DMS53 treated with DMSO at 0.1 percent for 48 hours (cell line): ENCODE measurements around the gene TAS2R60.
"Not testable (repeated sequence)": the region's sequence is repeated elsewhere in the genome, so short reads cannot be mapped to it uniquely, and the experiment has no call there.

ENCODE experiments used
- DNase-seq: peaks from one replicate; lab custom pipeline; 2025; ENCODE audit not compliant: unreplicated experiment; lab: John Stamatoyannopoulos, UW

The TAS2R60 gene

DNA sequence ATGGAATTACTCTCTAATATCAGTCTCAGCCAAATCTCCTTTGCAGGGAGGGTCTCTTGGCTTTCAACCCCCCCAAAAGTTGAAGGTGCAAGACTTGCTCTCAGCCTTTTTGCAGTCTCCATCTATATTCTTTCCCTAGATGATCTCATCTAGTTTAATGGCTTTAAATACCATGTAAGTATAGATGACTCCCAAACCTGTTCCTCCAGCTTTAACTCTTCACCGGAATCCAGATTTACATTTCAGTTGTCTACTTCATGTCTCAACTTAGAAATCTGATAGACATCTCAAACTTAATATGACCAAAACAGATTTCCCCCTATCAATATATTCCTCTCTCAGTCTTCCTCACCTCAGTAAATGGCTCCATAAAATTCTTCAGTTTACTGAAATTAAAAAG lies 24.5 kb downstream of the TAS2R60 start:
- no peak for DNase-seq

DNA sequence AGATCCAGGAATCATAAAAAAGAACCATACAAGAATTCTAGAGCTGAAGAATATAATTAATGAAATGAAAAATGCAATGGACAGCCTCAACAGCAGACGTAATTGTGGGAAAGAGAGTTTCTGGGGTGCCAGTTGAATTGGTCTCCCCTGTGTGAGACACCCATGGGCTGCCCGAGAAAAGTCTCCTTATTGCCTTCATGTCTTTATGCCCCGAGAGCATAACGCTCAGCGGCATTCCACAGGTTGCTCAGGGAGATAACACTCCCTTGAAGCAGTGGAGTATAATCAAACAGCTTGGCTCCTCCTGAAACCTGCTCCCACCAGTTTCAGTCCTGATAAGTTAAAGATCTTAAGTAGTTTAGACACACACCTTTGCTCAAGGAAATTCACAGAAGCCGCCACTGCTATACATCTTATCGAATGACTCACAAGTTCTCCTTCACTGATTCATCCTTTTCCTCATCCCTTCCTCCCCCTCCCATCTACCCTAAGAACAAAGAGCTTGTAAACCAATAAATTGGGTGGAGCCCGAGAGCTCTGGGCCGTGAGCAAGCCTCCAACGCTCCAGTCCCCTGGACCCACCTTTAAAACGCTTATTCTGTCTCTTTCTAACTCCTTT lies 28.9 kb downstream of the TAS2R60 start:
- DNase-seq = not testable (repeated sequence)

DNA sequence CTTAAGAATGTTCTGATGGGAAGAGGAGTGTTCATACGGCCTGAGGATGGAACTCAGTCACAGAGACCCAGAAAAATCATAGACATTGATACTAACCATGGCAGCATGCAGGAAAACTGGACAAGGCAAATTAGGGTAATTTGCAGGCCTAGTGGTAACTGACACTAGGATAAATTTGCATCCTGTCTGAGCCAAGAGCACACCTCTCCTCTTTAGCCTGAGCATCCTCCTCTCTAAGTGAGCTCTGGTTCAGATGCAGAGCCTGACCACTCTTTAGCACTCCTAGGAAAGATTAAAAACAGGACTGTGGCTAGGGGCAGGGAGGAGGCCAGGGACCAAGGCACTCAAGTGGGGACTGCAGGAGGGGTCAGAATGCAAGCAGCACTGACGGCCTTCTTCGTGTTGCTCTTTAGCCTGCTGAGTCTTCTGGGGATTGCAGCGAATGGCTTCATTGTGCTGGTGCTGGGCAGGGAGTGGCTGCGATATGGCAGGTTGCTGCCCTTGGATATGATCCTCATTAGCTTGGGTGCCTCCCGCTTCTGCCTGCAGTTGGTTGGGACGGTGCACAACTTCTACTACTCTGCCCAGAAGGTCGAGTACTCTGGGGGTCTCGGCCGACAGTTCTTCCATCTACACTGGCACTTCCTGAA lies 34.4 kb downstream of the TAS2R60 start, which contains the start of gene TAS2R41:
TSS of gene TAS2R41 (plus strand) at position 373 of the 650 bp plus-strand sequence. CDS start at position 373, 0 bp downstream.
- DNase-seq = no peak

DNA sequence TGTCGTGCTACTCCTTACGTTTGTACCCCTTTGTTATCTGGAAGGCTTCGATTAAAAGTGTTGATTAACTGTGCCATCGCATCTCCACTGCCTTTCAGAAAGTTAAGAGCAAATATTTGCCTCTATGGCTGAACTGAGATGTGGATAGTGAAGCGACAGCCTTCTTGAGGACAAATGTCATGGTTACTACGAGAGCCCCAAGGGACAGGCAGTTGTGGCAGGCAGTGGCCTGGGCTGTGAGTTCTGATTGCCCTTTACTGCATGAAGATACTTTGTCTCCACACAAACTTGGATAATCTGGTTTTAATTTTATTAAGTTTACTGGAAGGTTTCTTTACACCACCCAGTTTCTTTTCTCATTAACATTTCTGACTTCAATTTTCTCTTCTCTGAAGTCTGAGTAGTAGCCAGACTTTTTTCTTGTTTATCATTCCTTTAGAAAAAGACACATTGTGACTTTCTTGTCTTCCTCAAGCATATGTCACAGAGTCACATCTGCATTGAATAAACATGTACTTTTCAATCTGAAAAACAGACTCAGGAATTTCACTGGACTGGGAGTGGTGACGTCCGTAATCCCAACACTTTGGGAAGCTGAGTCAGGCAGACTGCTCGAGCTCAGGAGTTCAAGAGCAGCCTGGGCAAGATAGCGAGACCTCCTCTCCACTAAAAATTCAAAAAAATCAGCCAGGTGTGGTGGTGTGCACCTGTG lies 36.0 kb downstream of the TAS2R60 start:
- DNase-seq = no peak

DNA sequence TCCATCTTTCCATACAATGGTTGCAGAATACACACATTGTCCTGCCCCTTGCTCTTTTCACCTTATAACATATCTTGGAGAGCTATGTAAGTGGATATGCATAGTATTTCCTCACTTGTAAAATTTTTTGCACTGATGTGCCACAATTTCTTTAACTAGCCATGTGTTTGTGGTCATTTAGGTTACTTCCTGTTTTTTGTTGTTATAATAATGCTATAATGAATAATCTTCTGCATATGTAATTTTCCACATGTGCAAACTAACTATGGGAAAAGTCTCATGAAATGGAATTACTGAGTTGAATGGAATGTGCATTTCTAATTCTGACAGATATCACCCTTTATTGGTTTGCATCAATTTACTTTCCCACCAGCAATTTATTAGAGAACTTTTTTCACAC lies 37.2 kb downstream of the TAS2R60 start:
- no peak for DNase-seq

DNA sequence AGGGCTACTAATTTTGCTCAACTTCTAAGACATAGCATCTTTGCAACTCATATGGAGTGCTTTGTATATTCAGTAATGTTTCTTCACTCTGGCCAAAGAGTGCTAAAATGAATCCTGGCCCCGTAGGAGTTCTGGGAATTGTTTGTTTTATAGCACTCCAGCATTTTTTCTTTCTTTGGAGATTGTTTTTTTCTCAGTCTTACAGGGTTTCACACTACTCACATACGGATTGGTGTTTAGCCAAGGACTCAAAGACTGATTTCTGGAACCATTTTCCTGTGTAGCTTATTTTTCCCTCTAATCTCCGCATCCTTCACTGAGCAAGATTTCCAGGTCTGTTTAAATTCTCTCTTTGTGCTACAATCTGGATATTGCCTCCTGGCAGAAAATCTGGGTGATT lies 40.9 kb downstream of the TAS2R60 start:
- no peak for DNase-seq

DNA sequence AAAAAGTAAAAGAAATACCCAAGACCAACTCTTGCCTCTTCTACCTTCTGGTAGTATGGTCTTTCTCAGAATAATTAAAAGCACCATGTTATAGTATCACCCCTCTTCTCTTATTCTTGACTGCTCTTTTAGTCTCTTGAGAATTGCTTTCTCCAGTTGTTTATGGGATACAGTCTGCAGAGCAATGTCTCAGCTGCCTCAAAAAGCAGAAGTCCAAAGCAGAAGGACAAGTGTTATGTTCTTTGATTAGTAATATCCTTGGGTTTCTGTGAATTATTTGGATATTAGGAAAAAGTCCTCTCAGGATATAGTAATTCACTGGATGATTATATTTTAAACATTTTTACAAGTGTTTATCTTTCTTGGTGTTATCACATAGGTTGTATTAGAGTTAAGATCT lies 41.8 kb downstream of the TAS2R60 start:
- DNase-seq = no peak

DNA sequence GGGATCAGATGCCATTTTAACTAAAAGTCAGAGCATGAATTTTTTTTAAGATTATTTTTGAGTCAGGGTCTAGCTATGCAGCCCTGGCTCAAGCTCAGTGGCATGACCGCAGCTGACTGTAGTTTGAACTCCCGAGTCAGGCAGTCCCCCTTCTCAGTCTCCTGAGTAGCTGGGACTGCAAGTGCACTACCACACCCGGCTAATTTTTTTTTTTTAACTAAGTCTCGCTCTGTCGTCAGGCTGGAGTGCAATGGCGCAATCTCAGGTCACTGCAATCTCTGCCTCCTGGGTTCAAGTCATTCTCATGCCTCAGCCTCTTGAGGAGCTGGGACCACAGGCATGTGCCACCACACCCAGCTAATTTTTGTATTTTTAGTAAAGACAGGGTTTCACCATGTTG lies 42.2 kb downstream of the TAS2R60 start:
- no peak for DNase-seq

DNA sequence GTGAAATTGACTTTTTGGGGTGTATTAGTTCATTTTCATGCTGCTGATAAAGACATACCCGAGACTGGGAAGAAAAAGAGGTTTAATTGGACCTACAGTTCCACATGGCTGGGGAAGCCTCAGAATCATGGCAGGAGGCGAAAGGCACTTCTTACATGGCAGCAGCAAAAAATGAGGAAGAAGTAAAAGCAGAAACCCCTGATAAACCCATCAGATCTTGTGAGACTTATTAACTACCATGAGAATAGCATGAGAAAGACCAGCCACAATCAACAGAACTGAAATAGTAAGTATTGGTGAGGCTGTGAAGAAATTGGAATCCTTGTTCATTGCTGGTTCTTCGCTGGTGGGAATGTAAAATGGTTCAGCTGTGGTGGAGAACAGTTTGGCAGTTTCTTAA lies 43.0 kb downstream of the TAS2R60 start:
- not testable (repeated sequence) for DNase-seq

DNA sequence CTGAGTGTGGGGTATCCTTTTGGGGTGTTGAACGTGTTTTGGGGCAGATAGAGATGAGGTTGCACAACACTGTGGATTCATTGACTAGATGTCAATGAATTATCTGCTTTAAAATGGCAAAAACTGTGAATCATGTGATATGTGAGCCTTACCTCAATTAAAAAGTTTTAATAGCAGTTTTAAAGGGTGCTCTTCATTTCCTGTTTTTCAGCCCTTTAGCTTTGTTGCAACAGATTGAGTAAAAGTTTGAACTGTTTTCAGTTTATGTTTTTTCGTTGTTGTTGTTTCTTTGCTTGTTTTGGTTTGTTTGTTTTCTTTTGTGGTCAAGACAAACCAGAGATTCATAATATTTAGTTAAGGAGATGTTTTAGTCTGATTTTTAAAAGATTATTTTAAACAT lies 43.8 kb downstream of the TAS2R60 start:
- DNase-seq = no peak

DNA sequence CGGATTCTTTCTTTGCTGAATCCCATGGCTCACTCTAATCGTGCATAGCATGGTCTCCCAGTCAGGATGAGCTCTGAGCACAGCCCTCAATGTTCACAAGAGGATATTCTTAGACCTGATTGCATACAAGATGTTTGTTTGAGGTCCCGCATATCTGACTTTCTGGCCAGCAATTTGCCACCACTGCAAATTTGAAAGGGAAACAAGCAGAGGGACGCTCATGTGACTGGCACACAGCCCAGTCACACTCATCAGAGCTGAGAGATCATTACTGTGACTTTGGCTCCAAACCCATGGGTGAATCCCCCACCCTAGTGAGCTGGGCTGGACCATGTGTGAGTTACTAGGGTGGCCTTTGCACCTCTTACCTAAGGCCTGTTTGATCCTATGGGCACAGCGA lies 44.3 kb downstream of the TAS2R60 start:
- no peak for DNase-seq

DNA sequence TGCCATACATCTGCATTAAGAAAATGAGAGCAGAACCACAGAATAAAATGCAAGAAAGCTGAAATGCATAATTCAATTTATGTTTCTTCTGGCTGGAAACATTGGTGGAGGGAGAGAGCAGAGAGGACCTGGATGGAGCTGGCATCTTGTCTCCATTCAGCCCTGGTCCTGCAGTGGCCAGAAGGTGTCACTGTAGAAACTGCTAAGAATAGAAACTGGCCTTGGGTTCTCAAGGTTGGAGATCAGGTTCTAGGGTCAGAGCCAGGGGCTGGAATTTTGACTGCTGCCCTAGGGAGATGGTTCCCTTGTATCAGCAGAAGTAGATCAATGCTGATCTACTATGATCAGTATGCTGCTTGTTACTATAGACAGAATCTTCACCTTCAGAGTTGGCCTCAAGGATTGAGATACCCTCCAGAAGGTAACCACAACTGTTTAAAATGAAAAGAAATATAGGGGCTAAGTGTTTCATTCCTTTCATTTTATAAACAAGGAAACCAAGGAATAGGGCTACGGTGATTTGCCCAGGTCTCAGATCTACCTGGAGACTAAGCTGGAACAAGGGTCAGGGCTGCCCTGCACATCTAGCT lies 47.6 kb downstream of the TAS2R60 start:
- peak; percentile 25 for DNase-seq

DNA sequence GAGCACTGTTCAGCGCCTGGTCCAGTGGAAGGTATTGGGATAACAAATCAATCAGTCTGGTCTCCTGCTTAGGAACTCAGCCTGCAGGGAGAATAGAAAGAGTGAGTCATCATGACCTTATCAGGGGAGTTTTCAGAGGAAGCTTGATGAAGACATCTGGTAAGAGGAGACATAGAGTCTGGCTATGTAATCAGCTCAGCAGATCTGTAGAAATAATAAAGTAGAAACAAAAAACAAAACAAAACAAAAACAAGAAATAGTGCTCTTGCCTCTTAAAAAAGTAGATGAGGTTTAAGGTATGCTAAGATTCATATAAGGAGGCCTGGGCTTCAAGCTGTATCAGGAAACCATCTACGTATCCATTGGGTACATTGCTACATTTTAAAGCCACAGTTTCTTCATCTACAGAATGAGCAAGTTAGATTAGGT lies 48.8 kb downstream of the TAS2R60 start:
- no peak for DNase-seq

DNA sequence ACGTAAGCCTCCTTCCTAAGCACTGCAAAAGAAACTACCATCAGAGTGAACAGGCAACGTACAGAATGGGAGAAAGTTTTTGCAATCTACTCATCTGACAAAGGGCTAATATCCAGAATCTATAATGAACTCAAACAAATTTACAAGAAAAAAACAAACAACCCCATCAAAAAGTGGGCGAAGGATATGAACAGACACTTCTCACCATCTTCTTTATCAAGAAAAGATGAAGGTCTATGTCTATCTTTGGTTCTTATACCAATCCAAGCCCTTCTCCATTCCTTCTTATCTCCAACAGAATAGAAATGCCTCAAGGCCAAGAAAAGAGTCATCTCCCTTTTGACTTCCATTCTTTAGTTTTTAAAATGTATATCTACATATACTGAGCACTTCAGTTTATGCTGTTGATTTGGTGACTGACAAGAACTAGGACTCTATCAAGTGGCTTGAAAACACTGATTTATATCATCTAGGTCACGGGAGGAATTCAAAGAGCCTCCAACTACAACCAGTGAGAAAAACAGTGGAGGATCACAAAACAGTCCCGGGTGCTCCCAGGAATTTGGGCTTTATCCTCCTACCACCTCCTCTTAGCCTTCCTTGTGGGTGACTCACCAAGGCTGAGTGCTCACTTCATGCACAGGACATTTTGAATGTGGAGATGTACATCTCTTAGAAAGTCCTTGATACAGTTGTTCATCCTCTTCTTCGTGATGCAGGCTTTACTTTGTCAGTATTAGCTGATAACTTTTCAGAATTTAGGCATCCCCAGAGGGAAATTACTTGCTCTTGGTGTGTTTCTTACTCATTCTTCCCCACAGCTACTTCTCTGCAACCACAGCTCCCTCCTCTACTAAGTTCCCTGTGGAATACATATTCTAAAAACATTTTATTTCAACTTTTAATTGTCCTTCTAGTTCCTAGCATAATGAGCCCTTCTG lies 49.8 kb downstream of the TAS2R60 start:
- DNase-seq = no peak

DNA sequence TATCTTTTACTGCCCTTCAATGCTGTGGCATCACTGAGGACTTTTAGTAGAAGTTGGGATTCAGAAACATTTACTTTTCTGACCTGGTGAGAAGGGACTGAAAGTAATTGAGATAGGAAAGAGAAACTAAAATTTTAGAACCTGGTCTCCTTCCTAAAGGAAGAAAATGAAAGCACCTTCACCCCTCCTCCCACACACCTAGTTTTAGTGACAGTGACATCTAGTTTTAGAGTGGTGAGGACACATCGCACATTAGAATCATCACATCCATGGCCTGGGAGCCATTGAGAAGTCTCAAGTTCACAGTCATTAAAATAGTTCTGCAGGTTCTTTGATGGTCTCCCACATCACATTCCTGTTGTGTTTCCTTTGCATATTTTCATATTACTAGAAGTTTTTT lies 50.5 kb downstream of the TAS2R60 start:
- DNase-seq = no peak
